DMS 273 (cell line): ENCODE data around the gene CNTN2.

Experiments
- DNase-seq: peaks from one replicate; lab custom pipeline; 2025; ENCODE audit not compliant: unreplicated experiment; lab: John Stamatoyannopoulos, UW

Gene CNTN2, protein sequence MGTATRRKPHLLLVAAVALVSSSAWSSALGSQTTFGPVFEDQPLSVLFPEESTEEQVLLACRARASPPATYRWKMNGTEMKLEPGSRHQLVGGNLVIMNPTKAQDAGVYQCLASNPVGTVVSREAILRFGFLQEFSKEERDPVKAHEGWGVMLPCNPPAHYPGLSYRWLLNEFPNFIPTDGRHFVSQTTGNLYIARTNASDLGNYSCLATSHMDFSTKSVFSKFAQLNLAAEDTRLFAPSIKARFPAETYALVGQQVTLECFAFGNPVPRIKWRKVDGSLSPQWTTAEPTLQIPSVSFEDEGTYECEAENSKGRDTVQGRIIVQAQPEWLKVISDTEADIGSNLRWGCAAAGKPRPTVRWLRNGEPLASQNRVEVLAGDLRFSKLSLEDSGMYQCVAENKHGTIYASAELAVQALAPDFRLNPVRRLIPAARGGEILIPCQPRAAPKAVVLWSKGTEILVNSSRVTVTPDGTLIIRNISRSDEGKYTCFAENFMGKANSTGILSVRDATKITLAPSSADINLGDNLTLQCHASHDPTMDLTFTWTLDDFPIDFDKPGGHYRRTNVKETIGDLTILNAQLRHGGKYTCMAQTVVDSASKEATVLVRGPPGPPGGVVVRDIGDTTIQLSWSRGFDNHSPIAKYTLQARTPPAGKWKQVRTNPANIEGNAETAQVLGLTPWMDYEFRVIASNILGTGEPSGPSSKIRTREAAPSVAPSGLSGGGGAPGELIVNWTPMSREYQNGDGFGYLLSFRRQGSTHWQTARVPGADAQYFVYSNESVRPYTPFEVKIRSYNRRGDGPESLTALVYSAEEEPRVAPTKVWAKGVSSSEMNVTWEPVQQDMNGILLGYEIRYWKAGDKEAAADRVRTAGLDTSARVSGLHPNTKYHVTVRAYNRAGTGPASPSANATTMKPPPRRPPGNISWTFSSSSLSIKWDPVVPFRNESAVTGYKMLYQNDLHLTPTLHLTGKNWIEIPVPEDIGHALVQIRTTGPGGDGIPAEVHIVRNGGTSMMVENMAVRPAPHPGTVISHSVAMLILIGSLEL

DNA sequence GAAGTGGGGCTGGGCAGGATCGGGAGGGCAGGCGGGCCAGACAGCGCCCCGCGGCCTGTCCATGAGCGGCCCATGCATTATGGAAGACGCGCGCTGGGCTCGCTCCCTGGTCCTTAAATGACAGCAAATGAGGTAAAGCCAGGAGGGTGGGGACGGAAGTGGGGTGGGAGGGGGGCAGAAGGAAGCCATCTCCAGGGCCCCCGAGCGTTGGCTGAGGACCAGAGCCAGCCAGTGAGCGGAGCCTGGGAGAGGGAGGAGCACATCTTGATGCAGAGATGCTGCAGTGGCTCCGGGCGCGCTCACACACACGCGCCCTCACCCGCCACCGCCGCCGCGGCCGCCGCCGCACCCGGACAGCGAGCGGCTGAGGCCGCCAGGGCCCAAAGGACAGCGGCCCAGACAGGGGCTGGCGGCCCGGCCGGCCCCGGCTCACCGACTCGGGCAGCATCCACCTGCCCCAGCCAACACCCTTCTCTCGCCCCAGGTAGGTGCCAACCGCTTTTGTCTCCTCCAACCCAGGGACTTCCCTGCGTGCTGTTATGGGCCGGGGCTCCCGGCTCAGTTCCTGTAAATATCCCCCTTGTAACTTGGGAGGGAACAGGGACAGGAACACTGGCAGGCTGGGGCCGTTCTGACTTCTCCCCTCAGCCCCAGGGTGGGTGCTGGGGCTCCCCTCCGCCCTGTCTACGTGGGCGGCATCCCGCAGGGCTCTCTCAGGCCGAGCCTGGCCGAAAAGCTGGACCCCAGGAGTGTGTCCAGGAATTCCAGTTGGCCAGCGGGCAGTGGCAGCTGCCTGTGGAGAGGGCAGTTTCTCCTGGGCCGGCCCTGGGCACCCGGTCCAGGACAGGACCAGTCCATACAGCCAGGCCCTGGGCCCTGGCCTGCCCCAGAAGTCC lies at the start of gene CNTN2:
TSS of gene CNTN2 (plus strand) at position 302 of the 896 bp plus-strand sequence. CDS start 9,974 bp downstream, outside the sequence.
- DNase-seq, result peak; percentile 85

DNA sequence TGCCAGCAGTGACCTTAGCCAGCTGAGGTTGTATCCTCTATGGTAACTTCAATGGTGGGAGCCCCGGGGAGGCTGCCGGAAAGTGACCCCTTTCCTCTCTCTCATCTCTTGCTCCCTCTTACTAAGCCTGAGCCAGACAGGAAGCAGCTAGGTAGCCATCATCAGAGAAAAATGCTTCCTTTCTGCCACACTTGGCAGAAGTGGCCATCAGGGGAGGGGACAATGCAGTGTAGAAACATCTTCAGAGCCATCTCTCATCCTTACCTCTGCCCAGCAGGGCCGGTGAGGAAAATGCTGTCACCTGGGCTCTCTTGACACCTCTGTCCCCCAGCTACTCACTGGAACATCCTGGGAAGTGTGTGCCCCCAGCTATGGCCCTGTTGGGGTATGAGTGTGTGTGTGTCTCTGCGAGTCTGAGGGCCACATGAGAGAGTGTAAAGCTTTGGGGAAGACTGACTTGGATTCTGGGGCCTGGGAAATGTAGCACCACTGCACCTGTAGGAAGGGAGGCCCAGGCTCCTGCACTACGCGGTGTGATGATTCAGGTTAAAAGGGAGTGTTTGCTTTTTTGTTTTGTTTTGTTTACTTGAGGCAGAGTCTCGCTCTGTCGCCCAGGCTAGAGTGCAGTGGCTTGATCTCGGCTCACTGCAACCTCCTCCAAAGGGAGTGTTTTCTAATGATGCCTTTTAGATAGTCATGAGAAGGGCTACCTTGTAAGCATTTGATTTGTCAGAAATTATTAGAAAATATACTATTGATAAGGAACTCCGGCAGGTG lies 48.7 kb upstream of the CNTN2 start:
- DNase-seq, result no peak

DNA sequence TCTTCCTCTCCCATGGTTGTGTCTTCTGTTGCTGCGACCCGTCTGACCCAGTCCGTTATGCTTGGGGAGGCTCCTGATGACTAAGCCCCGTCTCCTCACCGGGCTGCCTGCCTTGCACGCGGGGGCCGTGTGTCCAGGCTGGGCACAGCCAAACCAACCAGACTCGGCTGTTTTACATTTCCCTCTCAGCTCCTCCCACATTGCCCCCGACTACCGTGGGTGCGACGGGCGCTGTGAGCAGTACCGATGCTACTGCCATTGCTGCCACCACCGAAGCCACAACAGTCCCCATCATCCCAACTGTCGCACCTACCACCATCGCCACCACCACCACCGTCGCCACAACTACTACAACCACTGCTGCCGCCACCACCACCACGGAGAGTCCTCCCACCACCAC lies 46.0 kb upstream of the CNTN2 start:
- DNase-seq, result no peak

DNA sequence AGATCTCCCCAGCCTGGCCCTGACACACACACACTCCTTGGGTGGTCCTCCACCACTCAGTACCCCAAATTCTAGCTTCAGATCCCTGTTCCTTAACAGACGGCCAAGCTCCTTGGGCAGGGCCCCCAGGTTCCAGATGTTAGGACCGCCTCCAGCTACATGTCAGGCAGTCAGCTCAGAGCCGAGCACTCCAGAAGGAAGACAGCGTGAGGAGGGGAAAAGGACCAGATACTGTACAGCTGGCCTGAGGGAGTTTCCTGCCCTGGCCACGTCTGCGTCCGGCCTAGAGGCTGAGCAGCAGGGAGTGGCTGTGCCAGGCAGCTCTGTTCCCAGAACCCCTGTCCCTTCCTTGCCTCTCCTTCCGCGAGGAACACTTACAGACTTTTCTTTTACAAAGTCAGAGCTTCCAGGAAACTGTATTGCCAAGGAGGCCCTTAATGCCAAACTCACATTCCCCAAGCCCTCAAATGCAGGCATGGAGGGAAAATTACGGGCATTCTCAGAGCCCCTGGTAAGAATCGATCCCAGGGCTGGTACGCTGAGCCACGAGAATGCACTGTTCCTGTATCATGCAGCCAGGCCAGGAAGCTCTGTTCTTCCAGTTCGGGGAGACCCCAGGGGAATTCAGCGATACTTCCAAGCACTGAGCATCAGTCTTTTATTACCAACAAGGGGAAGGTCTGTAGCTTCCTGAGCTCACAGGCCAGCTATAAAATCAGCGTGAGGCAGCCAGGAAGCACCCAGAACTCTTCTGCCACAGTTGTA lies 45.2 kb upstream of the CNTN2 start:
- DNase-seq, result no peak

DNA sequence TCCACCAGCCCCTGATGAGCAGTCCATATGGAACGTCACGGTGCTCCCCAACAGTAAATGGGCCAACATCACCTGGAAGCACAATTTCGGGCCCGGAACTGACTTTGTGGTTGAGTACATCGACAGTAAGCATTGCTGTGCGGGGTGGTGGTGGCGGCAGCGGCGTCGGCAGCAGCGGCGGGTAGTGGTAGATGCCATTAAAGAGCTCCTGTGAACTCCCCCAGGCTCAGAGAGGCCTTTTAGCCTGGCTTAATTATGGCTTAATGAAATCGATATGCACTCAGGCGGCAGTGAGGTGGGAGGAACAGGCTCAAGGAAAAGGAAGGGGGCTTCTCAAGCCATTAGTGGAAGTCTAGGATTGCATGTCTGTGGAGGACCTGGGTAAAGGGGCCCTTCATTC lies 41.9 kb upstream of the CNTN2 start:
- no peak for DNase-seq

DNA sequence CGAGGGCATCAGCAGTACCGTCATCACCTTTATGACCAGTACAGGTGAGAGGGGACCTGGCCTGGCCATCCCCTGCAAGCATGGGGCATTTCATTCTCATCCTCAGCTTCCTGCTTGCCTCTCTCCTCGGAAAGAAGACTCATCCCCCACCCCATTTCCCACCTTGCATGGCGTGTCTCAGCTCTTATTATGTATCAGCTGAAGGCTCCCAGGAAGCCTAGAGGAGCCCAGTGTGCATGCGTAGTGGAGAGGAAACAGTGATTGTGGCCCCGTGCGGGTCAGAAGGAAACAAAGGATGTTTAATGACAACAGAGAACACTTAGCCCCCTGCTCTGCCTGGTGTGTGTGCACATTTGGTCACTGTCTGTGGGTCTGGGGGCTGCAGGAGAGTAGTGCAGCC lies 40.3 kb upstream of the CNTN2 start:
- DNase-seq, result no peak

DNA sequence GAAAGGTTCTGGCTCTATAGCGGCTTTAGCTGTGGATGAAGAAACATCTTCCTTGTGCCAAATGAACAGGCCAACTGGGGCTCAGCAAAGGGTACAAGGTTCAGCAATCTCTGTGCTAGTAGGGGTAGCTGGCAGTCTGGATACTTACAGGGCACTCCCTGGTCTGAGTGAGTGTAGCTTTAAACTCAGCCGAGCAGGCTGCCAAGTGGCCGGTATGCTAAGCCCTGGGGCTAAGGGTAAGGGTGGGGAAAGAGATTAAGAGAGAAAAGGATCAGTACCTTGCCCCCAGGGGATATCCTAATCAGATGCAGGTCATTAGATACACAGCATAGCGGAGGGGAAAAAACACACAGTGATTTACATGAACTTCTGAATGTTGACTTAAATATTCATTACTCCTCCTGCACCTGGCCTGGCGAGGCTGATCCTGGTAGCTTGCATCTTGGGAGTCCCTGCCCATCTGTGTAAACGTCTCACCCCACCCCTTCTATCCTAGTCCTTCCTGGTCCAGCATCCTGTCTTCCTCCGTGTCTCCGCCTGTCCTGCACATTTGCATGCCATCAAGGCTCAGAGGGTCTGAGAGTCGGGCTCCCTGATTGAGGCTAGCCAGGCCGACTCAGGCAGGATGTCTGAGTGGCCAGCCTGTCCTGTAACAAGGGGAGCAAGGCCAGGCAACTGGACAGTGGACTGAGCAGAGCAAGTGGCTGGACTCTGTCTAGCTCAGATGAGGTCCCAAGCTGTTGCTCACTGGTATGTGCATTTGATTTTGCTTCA lies 39.5 kb upstream of the CNTN2 start:
- DNase-seq, result peak; percentile 30

DNA sequence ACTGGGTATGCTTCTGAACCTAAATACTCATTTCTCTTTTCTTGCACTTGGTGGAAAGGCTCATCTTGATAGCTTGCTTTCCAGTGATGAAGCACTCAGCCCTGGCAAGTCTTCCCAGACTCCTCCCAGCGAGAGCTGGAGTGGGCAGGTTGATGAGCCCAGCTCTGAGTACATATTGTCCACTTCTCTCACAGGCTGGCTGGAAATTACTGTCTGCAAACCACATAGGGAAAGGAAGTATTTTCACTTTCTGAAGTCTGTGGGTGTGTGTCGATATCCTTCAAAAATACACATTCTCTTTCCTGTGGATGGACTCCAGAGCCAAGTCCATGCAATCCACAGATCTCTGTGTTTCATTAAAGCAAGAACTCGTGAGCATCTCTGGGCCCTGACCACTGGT lies 38.7 kb upstream of the CNTN2 start:
- no peak for DNase-seq

DNA sequence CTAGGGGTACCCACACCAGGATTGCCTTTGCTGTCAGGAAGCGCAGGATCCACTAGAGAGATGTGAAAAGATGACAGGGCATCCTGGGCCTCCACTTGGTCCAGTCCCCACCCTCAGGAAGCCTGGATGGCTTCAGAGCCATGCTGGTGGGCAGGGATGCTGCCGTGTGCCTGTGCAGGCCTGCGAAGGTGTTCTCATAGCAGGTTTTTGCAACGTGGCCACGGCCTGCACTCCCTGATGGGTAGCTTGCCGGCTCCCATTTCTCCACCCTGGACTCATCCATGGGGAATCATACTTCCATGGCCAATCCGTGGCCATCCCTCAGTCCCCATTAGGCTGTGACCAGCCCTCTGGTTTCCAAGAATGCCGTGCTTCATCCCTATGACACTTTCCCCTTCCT lies 34.1 kb upstream of the CNTN2 start:
- DNase-seq, result no peak

DNA sequence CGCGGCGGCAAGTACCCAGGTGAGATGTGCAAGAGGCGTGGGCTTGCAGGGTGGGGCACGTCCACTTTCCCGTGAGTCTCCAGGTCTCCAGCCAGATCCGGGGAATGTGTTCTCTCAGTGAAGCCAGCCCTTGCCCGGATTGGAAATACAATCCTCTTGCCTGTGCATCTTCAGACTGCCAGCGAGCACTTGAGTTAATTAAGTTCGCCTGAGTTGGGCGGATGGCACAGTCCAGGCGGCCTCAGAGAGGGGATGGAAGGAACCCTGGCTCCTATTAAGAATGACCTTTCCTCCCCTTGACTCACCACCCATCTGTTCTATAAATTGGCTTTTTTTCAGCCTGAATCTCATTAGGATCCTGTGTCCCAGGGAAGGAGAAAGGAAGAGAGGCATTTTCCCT lies 33.3 kb upstream of the CNTN2 start:
- DNase-seq, result peak; percentile 83

DNA sequence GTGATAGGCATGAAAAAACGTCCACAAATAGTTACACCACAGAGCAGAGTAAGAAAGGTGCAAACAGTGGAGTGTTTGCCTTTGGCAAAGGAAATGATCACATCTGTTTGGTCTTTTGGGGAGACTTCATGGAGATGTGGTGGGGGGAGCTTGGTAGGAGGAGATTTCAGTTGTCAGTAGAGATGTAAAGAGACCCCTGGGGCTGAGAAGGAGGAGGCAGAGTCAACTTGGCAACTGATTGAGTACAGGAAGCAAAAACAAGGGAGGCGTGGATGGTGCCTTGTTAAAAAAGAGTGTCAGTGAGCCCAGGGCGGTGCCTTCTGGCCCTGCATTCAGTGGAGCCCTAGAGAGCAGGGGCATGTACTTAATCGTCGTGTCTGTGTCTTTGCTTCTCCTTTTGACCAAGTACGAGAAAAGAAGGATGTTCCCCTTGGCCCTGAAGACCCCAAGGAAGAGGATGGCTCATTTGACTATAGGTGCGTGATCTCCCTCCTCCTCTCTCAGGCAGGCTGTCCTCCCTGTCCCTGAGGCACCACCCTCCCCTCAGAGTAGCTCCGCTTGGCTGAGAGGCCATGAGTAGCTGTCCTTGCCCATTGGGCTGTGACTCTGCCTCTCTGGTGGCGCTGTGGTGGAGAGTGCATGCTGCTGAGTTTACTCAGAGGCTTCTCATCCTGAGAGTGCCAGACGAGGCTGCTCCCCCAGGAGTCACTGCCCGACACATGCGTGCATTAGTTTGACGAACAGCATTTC lies 30.4 kb upstream of the CNTN2 start:
- DNase-seq, result peak; percentile 26

DNA sequence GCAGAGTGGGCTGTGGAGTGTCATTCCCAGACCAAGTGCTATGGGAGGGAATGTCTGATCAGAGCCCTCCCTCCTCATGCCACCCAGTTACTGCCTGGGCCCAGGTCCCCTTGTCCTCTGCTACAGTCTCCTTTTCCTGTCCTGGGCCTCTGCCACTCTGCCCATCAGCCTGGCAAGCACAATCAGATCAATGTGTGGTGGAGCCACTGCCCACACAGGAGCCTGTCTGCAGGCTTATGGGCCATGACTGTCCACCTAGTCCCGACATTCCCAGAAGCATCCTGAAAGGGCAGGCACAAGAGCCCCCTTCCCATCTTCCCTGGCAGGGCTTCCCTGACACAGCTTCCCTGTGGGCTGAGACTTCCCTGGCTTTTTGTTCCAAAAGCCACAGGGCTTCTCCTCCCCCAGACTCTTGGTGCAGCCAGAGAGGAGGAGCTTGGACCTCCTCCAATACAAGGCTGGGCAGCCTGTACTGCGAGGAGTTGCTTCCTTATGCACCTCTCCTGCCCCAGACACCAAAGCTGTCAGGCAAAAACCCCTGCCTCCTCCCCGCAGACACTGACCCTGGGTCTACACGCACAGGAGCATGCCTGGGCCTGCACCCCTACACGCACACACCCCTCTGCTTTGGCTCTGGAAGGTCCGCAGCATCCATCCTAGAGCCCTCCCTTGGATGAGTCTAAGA lies 29.2 kb upstream of the CNTN2 start:
- peak; percentile 89 for DNase-seq

DNA sequence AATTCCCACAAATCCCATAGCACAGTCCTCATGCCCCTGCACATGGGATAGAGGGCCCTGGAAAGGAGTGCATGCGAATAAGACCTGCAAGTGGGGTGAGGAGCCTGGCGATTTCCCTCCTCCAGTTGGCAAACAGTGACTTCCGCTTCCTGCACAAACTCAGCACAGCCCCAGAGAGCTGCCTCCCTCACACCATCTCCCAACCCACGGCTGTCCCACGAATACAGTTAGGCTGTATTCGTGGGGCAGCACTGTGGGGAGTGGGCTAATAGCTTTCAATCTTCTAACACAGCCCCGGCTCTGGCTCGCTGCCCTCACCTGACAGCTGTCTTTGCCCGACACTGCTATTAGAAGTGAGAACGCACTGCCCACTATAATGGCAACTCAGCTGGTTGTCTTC lies 28.2 kb upstream of the CNTN2 start:
- DNase-seq, result peak; percentile 62

DNA sequence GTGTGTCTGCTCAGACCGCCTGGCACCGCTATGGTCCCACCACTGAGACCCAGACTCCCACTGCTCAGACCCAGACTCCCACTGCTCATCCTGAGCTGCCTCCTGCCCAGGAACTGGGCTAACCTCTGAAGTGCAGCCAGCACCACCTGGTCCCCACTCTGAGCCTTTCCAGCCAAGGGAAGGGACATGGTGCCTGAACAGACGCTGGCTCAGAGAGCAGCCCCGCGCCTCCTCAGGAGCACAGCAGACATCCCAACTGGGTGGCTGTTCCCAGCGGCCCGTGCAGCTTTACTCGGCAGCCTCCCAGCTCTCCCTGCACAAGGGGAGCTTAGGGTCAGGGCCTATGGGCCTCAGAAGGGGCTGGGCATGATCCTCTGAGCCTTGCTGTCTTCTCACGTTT lies 27.8 kb upstream of the CNTN2 start:
- peak; percentile 57 for DNase-seq

DNA sequence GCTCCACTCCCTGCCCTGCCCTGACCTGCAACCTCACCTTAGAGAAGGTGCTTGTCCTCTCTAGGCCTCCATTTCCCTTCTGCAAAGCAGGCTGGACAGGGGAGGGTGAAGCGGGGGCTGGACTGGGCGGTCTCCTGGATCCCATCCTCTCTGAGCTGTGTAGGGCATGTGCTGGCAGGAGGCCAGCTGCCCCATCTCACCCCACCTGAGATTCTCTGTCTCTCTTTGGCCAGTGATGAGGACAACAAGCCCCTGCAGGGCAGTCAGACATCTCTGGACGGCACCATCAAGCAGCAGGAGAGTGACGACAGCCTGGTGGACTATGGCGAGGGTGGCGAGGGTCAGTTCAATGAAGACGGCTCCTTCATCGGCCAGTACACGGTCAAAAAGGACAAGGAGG lies 26.9 kb upstream of the CNTN2 start:
- no peak for DNase-seq

DNA sequence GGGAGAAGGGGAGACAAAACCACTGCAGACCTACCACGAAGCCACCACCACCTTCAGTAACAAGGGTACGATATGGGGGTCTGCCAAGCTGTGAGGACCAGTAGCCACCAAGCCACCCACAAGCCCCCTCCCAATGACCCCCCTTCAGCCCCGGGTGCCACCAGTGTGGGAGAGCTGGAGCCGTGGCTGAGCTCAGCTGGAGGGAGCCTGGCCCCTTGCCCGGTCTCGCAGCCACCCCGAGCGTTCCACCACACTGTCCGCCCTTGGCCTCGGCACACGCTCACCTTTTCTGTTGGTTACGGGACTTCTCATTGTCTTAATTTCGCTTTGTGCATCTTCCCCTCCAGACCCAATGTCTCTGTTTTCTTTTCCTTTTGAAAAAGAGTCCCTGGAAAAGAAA lies 26.4 kb upstream of the CNTN2 start:
- DNase-seq, result no peak

DNA sequence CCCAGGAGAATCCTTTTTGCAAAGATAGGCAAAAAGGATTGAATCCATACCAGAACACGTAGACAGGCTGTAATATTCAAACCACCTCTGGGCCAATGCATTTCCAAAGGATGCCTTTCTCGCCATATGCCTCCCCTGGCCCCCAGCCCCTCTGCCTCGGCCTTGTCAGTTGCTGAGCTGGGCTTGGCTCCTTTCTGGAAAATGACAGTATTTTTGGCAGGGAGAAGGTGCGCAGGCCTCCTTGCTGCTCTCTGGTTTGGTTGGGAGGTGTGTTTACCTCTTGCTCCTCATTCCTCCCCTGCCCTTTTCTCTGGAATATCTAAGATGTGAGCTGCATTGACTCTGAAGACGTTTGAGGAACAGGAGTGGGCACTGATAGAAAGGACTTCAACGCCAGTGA lies 26.0 kb upstream of the CNTN2 start:
- no peak for DNase-seq
